ENCODE measurements around the gene ITGB2. TPM values are rescaled to one million over a fixed set of nuclear protein-coding genes. Genes with fewer than 3 reads are reported as not detected.

Gene ITGB2
- total RNA-seq, 1 donor from 2014 or later: not detected

- Histone ChIP-seq H3F3A (ENCODE audit: low read depth) (no peaks in the 10 kb centered on the region), H3K9me3 (ENCODE audit: low read depth) (no peaks in the 10 kb centered on the region), H3K4me3 (no peak overlapping the region), H3K36me3 (no peaks in the 10 kb centered on the region), H2AFZ (replicated peaks) (no peak overlapping the region), H3K27ac (no peak overlapping the region), H4K20me1 (ENCODE audit: low read depth) (peaks cover 90% of the 10 kb centered on the region), H3K79me2 (ENCODE audit: low read depth) (peaks cover 63% of the 10 kb centered on the region), H3K27me3 (no peaks in the 10 kb centered on the region), H3K4me1 (peaks cover 2% of the 10 kb centered on the region), H3K9ac (no peak overlapping the region), H3K4me2 (no peak overlapping the region)
- no peaks in the 10 kb centered on the region for H3K9me3 Mint-ChIP-seq
- H3K27ac Mint-ChIP-seq: no peak overlapping the region
- H3K36me3 Mint-ChIP-seq: peaks cover 11% of the 10 kb centered on the region
- H3K27me3 Mint-ChIP-seq (ENCODE audit: insufficient read depth, low read depth): peaks cover 5% of the 10 kb centered on the region
- H3K4me3 Mint-ChIP-seq: no peak overlapping the region
- TF ChIP-seq EZH2 (IDR thresholded peaks at IDR 0.05): no peak
- TF ChIP-seq EZH2phosphoT487 (IDR thresholded peaks at IDR 0.05): no peak
- no peak for TF ChIP-seq CTCF (IDR thresholded peaks at IDR 0.05)
- H3K4me1 Mint-ChIP-seq: peaks cover 8% of the 10 kb centered on the region
- DNase-seq (ENCODE audit: low spot score): no peak
These were observed 25.7 kb upstream of the ITGB2 start for GRCh38 chr21:44946254-44947041.

GRCh38 chr21:44944596-44944995, 23.9 kb upstream of the ITGB2 start:
- H3K4me2 ChIP-seq: no peak overlapping the region
- peaks cover 92% of the 10 kb centered on the region for H4K20me1 ChIP-seq (ENCODE audit: low read depth)
- no peaks in the 10 kb centered on the region for H3K36me3 ChIP-seq
- H2AFZ ChIP-seq (replicated peaks): no peak overlapping the region
- H3K79me2 ChIP-seq (ENCODE audit: low read depth): peaks cover 68% of the 10 kb centered on the region
- H3F3A ChIP-seq (ENCODE audit: low read depth): peaks cover 5% of the 10 kb centered on the region
- no peaks in the 10 kb centered on the region for H3K27me3 ChIP-seq
- no peaks in the 10 kb centered on the region for H3K9me3 ChIP-seq (ENCODE audit: low read depth)
- H3K4me3 Mint-ChIP-seq: no peak overlapping the region
- H3K4me1 ChIP-seq: peaks cover 10% of the 10 kb centered on the region
- H3K9me3 Mint-ChIP-seq: no peaks in the 10 kb centered on the region
- peaks cover 19% of the 10 kb centered on the region for H3K4me1 Mint-ChIP-seq
- no peak for DNase-seq (ENCODE audit: low spot score)
- H3K27me3 Mint-ChIP-seq (ENCODE audit: insufficient read depth, low read depth): peaks cover 2% of the 10 kb centered on the region
- H3K9ac ChIP-seq: no peak overlapping the region
- TF ChIP-seq CTCF (IDR thresholded peaks at IDR 0.05) (no peak), EZH2phosphoT487 (IDR thresholded peaks at IDR 0.05) (no peak), EZH2 (IDR thresholded peaks at IDR 0.05) (no peak)
- H3K27ac Mint-ChIP-seq: no peak overlapping the region
- H3K36me3 Mint-ChIP-seq: peaks cover 11% of the 10 kb centered on the region
- H3K4me3 ChIP-seq: no peak overlapping the region
- no peak overlapping the region for H3K27ac ChIP-seq

DNA sequence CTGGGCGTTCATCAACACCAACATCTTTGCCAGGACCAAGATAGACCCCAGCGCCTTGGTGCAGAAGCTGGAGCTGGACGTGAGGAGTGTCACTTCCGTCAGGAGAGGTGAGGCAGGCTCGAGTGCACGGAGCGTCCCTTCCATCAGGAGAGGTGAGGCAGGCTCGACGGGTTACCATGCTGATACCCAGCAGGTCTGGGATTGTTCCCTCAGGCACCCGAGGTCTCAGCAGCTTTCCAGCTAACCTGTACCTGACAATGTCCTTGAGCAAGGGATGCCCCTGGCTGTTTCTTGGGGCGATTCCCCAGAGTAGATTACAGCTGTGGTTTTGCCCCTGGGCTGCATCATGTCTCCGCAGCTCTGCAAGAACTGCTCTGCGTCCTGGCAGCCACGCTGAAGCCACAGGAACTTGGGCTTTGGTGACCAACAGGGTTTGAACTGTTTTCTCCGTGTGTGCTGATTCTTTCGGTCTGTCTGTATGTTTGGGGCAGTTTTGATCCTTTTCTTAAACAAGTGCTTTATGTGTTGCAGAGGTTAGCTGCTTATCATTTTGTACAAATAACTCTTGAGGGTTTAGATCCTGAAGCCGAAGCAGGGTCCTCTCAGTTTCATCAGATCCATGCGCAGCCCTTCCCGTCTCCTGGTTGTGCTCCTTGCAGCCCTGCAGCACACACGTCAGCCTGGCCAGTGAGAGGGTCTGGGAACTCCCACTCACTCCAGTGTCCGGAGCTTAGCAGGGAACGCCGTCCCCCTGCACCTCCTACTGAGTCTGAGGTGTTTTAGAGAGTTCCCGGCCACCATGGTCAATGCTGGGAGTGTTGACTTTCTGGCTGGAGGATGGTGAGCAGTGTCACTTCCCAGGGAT, 23.2 kb upstream of the ITGB2 start:
- no peak overlapping the region for H3K4me3 ChIP-seq
- H3K36me3 ChIP-seq: no peaks in the 10 kb centered on the region
- Mint-ChIP-seq H3K27me3 (ENCODE audit: insufficient read depth, low read depth) (peaks cover 5% of the 10 kb centered on the region), H3K9me3 (no peaks in the 10 kb centered on the region), H3K4me1 (peaks cover 23% of the 10 kb centered on the region), H3K4me3 (no peak overlapping the region), H3K36me3 (peaks cover 11% of the 10 kb centered on the region), H3K27ac (no peak overlapping the region)
- peaks cover 75% of the 10 kb centered on the region for H3K79me2 ChIP-seq (ENCODE audit: low read depth)
- no peak for DNase-seq (ENCODE audit: low spot score)
- H3F3A ChIP-seq (ENCODE audit: low read depth): peaks cover 5% of the 10 kb centered on the region
- H3K27ac ChIP-seq: no peak overlapping the region
- peaks cover 85% of the 10 kb centered on the region for H4K20me1 ChIP-seq (ENCODE audit: low read depth)
- no peak overlapping the region for H2AFZ ChIP-seq (replicated peaks)
- no peak for TF ChIP-seq EZH2 (IDR thresholded peaks at IDR 0.05)
- TF ChIP-seq CTCF (IDR thresholded peaks at IDR 0.05): no peak
- TF ChIP-seq EZH2phosphoT487 (IDR thresholded peaks at IDR 0.05): no peak
- no peak overlapping the region for H3K9ac ChIP-seq
- no peak overlapping the region for H3K4me2 ChIP-seq
- H3K27me3 ChIP-seq: no peaks in the 10 kb centered on the region
- no peaks in the 10 kb centered on the region for H3K9me3 ChIP-seq (ENCODE audit: low read depth)
- peaks cover 10% of the 10 kb centered on the region for H3K4me1 ChIP-seq

Data from neural progenitor cell (in vitro differentiated cells).